Measurements from ENCODE around the gene LKAAEAR1.

Gene LKAAEAR1

DNA sequence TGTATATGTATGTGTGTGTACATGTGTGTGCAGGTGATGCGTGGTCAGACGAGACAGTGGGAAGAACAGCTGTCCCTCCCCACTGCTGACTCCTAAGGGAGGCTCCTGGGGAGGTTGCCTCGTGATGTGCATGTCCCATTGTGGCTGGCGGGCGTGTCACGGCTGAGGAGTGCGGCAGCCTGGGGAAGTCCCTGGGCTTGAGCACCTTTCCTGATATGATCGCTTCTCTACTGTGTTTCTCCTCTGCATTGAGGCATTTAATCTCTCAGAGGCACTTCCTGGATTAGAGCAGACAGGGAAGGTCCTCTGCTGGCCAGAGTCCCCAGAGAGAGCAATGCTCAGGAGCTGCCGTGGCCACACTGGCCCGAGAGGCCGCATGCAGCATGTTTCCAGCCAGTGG lies 11.7 kb upstream of the LKAAEAR1 start:
- no peak for TF ChIP-seq TAF1 (IDR thresholded peaks at IDR 0.05; ENCODE audit: borderline replicate concordance, insufficient read depth, low read length)
- TF ChIP-seq FOXP2 (optimal IDR thresholded peaks at IDR 0.05; ENCODE audit: borderline replicate concordance, extremely low read depth, extremely low read length, insufficient read depth): no peak
- TF ChIP-seq SIN3A (IDR thresholded peaks at IDR 0.05; ENCODE audit: borderline replicate concordance, insufficient read depth, low read length): no peak
- no peak for TF ChIP-seq REST (IDR thresholded peaks at IDR 0.05; ENCODE audit: insufficient read depth in 1 of 2, low read depth in 2 of 2, low read length in 2 of 2)
- TF ChIP-seq POLR2AphosphoS5 (IDR thresholded peaks at IDR 0.05; ENCODE audit: low read depth, low read length): no peak

- no peak for TF ChIP-seq REST (IDR thresholded peaks at IDR 0.05; ENCODE audit: insufficient read depth in 1 of 2, low read depth in 2 of 2, low read length in 2 of 2)
- no peak for TF ChIP-seq TAF1 (IDR thresholded peaks at IDR 0.05; ENCODE audit: borderline replicate concordance, insufficient read depth, low read length)
- no peak for TF ChIP-seq FOXP2 (optimal IDR thresholded peaks at IDR 0.05; ENCODE audit: borderline replicate concordance, extremely low read depth, extremely low read length, insufficient read depth)
- no peak for TF ChIP-seq SIN3A (IDR thresholded peaks at IDR 0.05; ENCODE audit: borderline replicate concordance, insufficient read depth, low read length)
- TF ChIP-seq POLR2AphosphoS5 (IDR thresholded peaks at IDR 0.05; ENCODE audit: low read depth, low read length): no peak
Measured at GRCh38 chr20:64095455-64095854, 11.3 kb upstream of the LKAAEAR1 start.

- TF ChIP-seq SIN3A (IDR thresholded peaks at IDR 0.05; ENCODE audit: borderline replicate concordance, insufficient read depth, low read length): no peak
- no peak for TF ChIP-seq REST (IDR thresholded peaks at IDR 0.05; ENCODE audit: insufficient read depth in 1 of 2, low read depth in 2 of 2, low read length in 2 of 2)
- no peak for TF ChIP-seq FOXP2 (optimal IDR thresholded peaks at IDR 0.05; ENCODE audit: borderline replicate concordance, extremely low read depth, extremely low read length, insufficient read depth)
- TF ChIP-seq TAF1 (IDR thresholded peaks at IDR 0.05; ENCODE audit: borderline replicate concordance, insufficient read depth, low read length): no peak
- no peak for TF ChIP-seq POLR2AphosphoS5 (IDR thresholded peaks at IDR 0.05; ENCODE audit: low read depth, low read length)
Measured at GRCh38 chr20:64093013-64093503, 8.9 kb upstream of the LKAAEAR1 start.

DNA sequence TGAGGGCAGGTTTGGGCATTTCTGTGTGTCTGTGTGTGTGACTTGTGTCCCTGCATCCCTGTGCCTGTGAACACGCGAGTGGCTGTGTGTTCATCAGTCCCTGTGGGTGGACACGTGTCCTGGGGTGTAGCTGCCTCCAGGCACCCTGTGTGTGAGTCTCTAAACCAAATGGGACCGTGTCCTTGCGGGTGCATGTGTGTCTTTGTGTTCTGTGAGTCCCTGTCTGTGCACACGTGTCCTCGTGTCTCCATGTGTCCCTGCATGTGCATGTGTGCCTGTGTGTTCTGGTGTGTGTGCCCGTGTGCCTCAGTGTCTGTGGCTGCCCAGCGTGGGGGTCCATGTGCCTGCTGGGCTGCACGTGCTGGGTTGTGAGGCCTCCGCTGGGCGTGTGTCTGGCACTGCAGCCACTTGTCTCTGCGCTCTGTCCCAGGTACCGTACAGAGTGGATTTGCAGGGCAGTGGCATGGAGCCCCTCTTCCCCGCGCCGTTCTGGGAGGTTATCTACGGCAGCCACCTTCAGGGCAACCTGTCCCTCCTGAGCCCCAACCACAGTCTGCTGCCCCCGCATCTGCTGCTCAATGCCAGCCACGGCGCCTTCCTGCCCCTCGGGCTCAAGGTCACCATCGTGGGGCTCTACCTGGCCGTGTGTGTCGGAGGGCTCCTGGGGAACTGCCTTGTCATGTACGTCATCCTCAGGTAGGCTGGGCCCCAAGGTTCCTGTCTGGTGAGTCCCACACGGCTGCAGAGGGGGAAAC lies 8.2 kb upstream of the LKAAEAR1 start:
- TF ChIP-seq SIN3A (IDR thresholded peaks at IDR 0.05; ENCODE audit: borderline replicate concordance, insufficient read depth, low read length): no peak
- TF ChIP-seq POLR2AphosphoS5 (IDR thresholded peaks at IDR 0.05; ENCODE audit: low read depth, low read length): no peak
- TF ChIP-seq REST (IDR thresholded peaks at IDR 0.05; ENCODE audit: insufficient read depth in 1 of 2, low read depth in 2 of 2, low read length in 2 of 2): no peak
- TF ChIP-seq FOXP2 (optimal IDR thresholded peaks at IDR 0.05; ENCODE audit: borderline replicate concordance, extremely low read depth, extremely low read length, insufficient read depth): no peak
- no peak for TF ChIP-seq TAF1 (IDR thresholded peaks at IDR 0.05; ENCODE audit: borderline replicate concordance, insufficient read depth, low read length)

All from PFSK-1 (cell line).